ENCODE results near the gene SURF1. TPM values are rescaled to one million over a fixed set of nuclear protein-coding genes. Genes with fewer than 3 reads are reported as not detected.
"Not testable (repeated sequence)": the region's sequence is repeated elsewhere in the genome, so short reads cannot be mapped to it uniquely, and the experiment has no call there.

SURF1 gene, protein sequence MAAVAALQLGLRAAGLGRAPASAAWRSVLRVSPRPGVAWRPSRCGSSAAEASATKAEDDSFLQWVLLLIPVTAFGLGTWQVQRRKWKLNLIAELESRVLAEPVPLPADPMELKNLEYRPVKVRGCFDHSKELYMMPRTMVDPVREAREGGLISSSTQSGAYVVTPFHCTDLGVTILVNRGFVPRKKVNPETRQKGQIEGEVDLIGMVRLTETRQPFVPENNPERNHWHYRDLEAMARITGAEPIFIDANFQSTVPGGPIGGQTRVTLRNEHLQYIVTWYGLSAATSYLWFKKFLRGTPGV
- 40.9 TPM for total RNA-seq

DNA sequence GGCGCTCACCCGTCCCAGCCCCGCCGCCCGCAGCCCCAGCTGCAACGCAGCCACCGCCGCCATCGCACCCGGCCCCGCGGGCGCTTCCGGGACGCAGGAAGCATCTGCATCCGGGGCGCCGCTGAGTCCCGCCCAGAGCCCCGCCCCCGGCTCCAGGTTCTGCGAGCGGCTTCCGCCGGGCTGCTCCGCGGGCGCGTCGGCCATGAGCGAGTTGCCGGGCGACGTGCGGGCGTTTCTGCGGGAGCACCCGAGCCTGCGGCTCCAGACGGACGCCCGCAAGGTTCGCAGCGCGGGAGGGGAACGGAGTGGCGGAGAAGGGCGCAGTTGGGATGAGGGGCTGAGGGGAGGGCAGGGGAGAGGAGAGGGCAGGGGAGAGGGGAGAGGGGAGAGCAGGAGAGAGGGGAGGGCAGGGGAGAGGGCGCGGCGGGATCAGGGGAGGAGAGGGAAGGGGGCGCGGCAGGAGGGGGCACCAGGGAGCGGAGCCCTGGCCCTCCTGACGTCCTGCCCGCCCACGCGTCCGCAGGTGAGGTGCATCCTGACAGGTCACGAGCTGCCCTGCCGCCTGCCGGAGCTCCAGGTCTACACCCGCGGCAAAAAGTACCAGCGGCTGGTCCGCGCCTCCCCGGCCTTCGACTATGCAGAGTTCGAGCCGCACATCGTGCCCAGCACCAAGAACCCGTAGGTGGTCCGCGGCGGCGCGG is at the start of gene SURF1, which contains the start of gene SURF2:
Gene SURF1, minus strand, starts transcription at position 97 of the 701 bp plus-strand sequence. Its CDS starts 34 bp downstream, at position 63.
Gene SURF2, plus strand, starts transcription at position 160 of the 701 bp plus-strand sequence. Its CDS starts 43 bp downstream, at position 203.
- DNase-seq (ENCODE audit: low spot score) = peak; percentile 93
- peak; percentile 93 for ATAC-seq
- intact Hi-C loops (cut with DNase I) = no loop called here

DNA sequence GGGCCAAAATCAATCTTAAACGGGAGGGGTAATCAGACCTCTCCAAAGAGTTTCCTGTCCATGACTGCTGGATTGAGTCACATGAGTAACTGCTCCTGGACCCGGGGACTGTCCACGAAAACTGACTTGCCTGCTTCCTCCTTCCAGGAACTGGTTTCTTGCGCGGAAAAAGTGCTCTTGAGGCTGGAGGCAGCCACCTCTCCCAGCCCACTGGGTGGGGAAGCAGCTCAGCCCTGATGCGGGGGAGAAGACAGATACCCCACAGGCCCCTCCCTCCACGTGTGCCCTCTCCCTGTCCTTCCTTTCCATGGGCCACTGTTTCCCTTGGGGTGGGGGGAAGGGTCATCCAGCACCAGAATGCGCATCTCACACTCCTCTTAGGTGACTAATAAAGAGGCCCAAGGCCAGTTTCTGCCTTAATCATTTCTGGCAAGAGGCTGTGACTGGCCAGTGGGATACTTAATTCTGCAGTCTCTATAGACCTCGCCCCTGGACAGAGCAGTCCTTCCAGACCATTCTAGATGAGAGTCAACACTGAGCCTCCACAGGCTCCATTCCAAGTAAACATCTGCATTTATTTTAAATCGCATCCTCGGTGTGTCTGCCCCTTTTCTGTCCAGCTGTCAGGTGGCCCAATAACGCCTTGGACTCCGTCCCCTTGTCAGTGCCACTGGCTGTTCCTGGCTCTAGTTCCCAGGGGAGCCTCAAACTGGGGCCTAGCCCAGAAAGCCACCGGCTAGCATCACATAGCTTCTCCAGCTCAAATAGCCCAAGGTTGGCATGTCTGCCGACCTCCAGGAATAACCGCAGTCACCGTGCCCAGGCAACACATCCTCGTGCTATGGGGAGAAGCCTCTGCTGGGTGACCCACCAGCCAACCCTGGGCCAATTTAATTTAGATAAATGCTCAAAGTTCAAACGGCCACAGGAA is 49.5 kb upstream of the SURF1 start:
- no peak for DNase-seq (ENCODE audit: low spot score)
- intact Hi-C loops (cut with DNase I) = no loop called here
- no peak for ATAC-seq

DNA sequence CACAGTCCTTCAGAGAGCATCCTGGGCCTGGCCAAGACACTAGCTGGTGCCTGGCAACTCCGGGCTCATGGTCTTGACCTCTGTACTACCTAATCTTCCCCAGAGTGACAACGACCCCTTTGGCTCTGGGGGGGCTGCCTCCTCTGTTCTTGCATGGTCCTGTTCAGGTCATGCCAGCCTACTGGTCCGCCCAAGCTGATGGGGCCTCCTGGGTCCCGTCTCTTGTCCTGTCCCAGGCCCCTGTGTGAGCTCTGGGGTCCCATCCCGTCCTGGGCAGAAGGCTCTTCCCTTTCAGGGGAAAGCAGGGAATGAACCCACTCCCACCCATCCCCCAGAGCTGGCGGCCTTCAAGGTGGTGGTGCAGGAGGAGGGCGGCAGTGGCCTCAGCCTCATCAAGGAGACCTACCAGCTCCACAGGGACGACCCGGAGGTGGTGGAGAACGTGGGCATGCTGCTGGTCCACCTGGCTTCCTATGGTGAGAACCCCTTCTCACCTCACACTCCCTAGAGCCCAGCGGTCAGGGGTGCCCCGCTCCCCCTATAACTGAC is 48.2 kb upstream of the SURF1 start:
- intact Hi-C loops (cut with DNase I) = no loop called here
- DNase-seq (ENCODE audit: low spot score) (no peak), ATAC-seq (no peak)

DNA sequence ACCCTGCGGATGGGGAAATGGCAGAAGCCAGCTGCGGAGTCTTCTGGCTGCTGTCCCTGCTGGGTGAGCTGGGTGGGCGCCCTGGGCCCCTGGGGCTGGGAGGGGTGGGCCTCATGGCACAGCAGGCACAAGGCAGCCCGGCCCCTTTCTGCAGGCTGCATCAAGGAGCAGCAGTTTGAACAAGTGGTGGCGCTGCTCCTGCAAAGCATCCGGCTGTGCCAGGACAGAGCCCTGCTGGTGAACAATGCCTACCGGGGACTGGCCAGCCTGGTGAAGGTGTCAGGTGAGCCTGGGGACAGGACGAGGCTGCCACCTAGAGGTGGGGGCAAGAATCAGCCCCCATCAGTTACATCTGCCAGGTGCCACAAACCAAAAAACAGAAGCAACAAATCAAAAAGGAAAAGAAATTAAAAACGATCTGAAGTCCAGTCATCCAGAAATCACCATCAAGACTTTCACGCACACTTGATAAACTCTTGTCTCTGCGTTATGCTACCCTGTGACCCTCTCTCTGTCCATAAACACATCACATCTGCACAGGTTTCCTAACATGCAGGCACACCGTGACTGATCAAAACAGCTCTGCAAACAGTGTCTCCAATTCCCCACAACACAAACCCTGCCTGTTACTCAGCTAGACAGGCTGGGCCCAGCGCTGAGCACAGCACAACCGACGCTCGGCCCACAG is 47.6 kb upstream of the SURF1 start:
- ATAC-seq (no peak), DNase-seq (ENCODE audit: low spot score) (no peak)
- intact Hi-C loops (cut with DNase I) = no loop called here

DNA sequence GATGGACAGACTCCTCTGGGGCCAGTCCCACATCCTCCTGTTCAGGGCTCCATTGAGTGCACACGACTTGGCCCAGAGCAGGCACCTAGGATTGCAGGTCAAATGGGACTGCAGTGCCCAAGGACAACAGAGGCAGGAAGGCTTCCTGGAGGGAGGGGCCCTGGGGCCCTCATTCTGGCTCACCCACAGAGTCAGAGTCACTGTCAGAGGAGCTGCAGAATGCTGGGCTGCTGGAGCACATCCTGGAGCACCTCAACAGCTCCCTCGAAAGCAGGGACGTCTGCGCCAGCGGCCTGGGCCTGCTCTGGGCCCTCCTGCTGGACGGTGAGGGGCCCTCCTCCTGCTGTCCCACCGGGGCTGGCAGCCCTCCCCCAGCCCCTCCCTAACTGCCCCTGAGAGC is 46.4 kb upstream of the SURF1 start:
- no peak for ATAC-seq
- no peak for DNase-seq (ENCODE audit: low spot score)
- intact Hi-C loops (cut with DNase I) = no loop called here

DNA sequence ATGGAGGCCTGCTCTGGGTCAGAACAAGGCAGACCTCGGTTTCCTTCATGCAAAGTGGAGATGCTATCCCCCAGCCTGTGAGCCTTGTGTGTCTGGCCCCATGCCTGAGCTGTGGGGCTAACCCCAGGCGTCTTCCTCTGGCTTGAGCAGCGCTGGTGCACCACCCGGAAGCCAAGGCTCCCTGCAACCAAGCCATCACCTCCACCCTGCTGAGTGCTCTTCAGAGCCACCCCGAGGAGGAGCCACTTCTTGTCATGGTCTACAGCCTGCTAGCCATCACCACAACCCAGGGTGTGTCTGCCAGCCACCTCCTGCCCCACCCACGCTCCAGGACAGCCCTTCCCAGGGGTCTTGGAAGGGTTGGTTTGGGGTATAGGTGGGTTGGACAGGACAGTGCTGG is 45.3 kb upstream of the SURF1 start:
- ATAC-seq (no peak), DNase-seq (ENCODE audit: low spot score) (no peak)
- intact Hi-C loops (cut with DNase I) = no loop called here

DNA sequence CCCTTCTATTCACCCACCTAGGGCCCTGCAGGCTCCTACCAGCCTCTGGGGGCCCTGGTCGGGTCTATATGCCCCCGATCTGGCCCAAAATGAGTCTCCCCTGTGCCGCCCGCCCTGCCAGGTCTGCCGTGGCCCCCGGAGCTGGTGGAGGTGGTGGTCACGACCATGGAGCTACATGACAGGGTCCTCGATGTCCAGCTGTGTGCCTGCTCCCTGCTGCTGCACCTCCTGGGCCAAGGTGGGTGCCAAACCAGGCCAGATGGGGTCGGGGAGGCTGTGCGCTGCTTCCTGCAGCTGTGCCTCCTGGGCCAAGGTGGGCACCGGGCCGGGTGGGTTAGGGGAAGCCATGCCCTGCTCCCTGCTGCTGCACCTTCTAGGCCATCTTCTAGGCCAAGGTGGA is 44.0 kb upstream of the SURF1 start:
- ATAC-seq = no peak
- intact Hi-C loops (cut with DNase I) = no loop called here
- no peak for DNase-seq (ENCODE audit: low spot score)

DNA sequence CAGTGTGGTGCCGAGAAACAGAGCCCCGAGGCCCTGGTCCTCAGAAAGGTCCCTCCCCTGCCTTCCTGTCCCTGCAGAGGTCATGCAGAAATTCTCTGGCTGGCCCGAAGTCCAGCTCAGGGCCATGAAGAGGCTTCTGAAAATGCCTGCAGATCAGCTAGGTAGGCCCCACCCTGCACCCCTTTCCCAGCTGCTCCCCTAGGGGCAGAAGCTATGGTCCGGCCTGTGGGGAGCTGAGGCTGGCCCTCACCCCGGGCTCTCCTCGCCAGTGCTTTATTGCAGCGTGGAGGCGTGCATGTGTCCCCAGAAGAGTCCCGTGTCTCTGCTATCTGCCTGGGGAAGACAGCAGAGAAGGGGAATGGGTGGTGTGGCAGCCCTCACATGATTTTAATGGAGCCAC is 41.6 kb upstream of the SURF1 start:
- DNase-seq (ENCODE audit: low spot score) (no peak), ATAC-seq (no peak)
- intact Hi-C loops (cut with DNase I) = no loop called here

DNA sequence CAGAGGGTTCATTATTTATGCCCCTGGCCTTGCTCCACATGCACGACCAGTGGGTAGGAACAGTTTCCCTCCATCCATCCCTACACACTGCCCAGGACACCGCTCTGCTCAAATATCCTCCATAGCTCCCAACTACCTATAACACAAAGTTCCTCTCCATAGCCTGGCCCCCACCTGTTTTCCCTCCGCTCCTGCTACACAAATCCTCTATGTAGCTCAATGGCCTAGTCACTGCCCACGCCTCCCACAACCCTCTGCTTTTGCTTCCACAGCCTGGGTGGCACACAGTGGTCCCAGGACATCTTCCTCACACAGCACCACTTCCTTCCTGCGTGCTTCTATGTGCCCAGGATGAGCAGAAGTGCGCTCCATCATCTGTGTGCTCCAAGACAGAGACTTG is 41.1 kb upstream of the SURF1 start:
- ATAC-seq (no peak), DNase-seq (ENCODE audit: low spot score) (no peak)
- intact Hi-C loops (cut with DNase I) = no loop called here

DNA sequence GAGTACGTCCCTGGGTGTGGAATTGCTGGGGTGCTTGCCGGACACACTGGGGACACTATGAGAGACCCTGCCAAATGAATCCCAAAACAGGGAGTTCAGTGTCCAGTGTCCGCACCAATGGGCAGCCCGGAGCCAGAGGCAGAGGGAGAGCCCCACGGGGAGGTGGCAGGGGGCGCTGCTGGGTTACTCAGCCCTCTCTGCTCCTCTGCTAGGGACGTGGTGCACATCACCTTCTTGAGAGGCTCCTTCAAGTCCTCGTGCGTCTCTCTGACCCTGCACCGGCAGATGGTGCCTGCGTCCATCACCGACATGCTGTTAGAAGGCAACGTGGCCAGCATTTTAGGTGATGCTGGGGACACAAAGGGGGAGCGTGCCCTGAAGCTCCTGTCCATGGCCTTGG is 40.7 kb upstream of the SURF1 start:
- intact Hi-C loops (cut with DNase I) = no loop called here
- DNase-seq (ENCODE audit: low spot score) = no peak
- ATAC-seq = no peak

DNA sequence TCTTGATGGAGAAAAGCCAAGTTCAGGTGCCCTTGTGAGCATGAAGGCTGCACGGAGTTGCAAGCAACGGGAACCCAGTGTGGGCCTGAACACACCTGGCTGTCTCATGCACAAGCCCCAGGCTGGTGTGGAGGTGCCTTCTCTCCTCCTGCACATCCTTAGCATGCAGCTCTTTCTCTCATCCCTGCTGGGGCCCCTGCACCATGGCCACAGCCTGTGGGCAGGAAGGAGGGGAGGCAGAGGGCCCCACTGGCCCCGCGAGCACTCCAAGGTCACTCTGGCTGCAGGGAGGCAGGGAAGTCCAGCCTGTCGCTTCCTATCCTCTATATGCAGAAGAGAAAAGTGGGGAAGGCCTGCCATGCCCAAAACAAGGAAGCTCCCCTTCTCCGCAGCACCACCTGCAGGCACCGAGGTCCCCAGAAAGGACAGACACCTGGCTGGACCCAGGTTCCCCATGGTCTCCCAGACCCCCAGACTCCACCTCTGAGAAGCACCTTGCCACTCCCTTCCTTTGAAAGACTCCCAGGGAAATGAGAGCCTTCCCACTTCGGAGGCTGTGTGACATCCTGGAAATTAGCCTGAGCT is 38.5 kb upstream of the SURF1 start:
- intact Hi-C loops (cut with DNase I) = no loop called here
- ATAC-seq (no peak), DNase-seq (ENCODE audit: low spot score) (no peak)

DNA sequence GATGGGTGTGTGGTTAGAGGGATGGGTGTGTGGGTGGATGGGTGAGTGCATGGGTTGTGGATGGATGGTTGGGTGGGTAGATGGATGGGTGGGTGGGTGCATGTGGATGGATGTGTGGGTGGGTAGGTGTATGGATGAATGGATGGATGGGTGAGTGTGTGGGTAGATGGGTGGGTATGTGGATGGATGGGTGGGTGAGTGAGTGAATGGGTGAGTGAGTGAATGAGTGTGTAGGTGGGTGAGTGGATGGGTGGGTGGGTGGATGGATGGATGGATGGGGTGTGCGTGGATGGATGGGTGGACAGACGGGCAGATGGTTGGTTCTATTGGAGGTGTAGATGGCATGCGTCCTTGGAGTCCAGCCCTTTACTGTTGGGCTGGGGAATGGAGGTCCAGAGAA is 37.1 kb upstream of the SURF1 start:
- ATAC-seq (no peak), DNase-seq (ENCODE audit: low spot score) (no peak)
- intact Hi-C loops (cut with DNase I) = no loop called here

DNA sequence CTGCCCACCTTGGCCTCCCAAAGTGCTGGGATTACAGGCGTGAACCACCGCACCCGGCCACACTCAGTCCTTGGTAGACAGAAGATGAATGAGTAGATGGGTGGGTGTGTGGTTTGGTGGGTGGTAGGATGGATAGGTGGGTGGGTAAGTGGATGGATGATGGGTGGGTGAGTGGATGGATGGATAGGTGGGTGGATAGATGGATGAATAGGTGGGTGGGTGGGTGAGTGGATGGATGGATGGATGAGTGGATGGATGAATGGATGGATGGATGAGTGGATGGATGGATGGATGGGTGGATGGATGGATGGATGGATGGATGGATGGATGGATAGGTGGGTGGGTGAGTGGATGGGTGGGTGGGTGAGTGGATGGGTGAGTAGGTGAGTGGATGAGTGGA is 36.0 kb upstream of the SURF1 start:
- intact Hi-C loops (cut with DNase I); ATAC-seq; DNase-seq (ENCODE audit: low spot score): not testable (repeated sequence)

DNA sequence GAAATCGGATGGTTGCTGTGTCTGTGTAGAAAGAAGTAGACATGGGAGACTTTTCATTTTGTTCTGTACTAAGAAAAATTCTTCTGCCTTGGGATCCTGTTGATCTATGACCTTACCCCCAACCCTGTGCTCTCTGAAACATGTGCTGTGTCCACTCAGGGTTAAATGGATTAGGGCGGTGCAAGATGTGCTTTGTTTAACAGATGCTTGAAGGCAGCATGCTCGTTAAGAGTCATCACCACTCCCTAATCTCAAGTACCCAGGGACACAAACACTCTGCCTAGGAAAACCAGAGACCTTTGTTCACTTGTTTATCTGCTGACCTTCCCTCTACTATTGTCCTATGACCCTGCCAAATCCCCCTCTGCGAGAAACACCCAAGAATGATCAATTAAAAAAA is 35.2 kb upstream of the SURF1 start:
- DNase-seq (ENCODE audit: low spot score); ATAC-seq; intact Hi-C loops (cut with DNase I): not testable (repeated sequence)

DNA sequence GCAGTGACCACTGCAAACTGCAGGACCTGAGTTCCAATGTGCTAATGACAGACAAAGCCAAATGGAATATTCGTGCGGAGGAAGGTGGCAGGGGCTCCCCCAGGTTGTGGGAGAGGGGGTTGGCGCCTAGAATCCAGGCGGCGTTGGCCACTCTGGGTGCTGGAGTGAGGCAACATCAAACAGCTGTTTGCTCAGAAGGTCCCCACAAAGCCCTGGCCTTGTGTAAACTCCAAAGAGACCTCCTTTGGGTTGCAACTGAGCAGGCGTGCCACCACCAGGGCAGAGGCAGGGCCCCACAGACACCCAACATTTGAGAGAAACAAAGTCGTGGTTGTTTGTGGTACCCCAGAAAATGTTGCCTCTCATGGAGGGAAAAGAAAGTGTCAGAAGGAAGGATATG is 34.4 kb upstream of the SURF1 start:
- DNase-seq (ENCODE audit: low spot score) (no peak), ATAC-seq (no peak)
- intact Hi-C loops (cut with DNase I) = no loop called here

DNA sequence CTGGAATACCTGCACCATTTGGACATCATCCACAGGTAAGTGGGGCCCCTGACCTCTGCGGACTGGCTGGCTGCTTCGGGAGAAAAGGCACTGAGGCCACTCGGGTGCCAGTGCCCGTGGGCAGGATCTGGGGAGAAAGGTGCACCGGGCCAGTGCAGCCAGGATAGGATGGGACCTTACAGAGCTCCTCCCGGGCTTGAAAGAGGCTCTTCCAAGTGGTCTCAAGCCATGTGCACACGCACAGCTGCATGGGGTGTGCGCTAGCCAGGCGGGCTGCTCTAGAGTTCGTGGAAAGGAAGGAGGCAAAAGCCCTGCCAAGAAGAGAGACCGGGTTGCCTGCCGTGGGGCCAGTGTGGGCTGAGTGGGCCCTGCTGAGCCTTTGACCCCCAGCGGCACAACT is 33.3 kb upstream of the SURF1 start:
- no peak for DNase-seq (ENCODE audit: low spot score)
- no peak for ATAC-seq
- intact Hi-C loops (cut with DNase I) = no loop called here

DNA sequence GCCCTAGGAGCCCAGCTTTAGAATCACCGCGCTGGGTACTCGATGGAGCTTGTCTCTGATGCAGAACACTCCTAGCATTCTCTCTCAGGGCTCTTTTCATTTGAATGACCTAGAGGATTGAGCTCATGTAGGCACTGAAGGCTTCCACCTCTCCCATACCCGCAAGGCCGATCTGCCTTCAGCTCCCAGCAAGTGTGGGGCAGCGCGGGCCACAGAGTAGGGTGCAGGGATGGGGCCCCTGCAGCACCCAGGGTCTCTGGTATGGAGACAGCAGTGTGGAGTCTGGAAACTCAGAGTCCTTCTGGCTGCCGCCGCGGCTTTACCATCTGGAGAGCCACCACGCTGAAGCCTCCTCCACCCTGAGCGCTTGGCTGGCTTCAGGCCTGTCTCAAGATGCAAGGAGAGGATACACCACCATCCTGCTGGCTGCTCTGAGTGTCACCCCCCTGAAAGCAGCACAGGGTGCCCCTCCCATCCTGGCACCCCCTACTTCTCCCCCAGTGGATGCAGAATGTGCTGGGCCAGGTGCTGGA is 32.8 kb upstream of the SURF1 start:
- DNase-seq (ENCODE audit: low spot score) (no peak), ATAC-seq (no peak)
- intact Hi-C loops (cut with DNase I) = no loop called here

DNA sequence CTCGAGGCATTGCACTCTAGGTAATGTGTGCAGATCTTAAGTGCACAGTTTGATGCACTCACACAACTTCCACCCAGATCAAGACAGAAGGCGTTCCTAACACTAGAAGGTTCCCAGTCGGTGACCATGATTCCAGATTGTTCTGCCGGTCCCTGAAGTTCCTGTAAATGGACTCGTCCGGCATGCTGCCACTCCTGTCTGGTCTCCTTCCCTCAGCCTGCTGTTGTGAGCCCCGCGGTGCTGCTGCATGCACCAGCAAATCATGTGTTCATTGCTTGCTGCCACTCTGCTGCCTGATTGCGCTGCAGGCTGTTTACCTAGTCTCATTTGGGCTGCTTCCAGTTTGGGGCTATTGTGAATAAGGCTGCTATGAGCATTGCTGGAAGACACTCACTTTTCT is 31.4 kb upstream of the SURF1 start:
- ATAC-seq (no peak), DNase-seq (ENCODE audit: low spot score) (no peak)
- intact Hi-C loops (cut with DNase I) = no loop called here
